Measurements from ENCODE around the gene ERFL. TPM values are rescaled to one million over a fixed set of nuclear protein-coding genes. Genes with fewer than 3 reads are reported as not detected.

Gene ERFL
- total RNA-seq, 2 donors from 2014 or later, result 0.36 to 1.9 TPM

DNA sequence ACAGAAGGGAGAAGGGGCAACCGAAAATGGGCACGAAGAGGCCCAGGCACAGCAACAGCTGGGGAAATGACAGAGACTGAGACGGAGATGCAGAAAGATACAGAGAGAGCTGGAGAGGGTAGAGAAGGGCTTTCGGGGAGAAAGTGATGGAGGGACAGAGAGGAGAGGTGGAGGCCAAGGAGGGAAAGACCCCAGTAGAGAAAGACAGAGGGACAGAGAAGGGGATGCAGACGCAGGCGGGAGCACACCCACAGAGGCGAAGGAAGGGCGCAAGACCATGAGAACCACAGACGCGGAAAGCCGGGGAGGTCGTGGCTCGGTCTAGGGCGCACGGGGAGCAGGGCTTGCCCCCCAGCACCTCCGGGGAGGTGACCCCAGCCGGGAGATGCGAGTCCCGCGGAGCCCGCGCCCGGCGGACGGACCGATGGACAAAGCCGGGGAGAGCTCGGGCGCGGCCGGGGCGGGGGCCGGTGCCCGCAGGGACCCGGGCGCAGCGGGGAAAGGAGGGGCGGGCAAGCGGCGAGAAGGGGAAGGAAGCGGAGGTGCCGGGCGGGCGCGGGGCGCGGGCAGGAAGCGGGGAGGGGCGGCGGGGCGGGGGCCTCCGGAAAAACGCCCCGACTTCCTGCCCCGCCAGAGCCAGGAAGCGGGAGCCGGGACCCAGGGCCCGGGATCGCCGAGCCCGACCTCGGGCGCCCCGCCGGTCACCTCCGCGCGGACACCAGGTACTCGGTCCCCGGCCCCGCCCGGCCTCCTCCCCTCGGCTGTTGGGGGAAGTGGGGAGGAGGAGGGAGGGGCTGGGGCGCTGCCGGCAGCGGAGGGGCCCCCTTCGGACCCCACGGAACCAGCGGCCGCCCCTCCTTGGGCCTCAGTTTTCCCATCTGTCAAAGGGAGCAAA, 45.4 kb downstream of the ERFL start, which contains the start of gene ARHGEF1:
Gene ARHGEF1 (plus strand): TSS at position 617 of the 895 bp plus-strand sequence. CDS start 4,899 bp downstream, outside the sequence.
- Histone ChIP-seq H3K4me3 (peak within 1 kb of the TSS; percentile 78 to 92), H3K27me3 (replicated peaks; ENCODE audit: insufficient read depth) (no peaks in the 10 kb centered on the region), H3K4me1 (replicated peaks) (peaks cover 4% of the 10 kb centered on the region), H3K27ac (peak within 1 kb of the TSS; percentile 75 to 83), H3K36me3 (no peaks in the 10 kb centered on the region), H3K9me3 (no peaks in the 10 kb centered on the region)
- intact Hi-C loops (cut with DNase I), result no loop called here
- DNase-seq (ENCODE audit: low spot score), result no peak
- 3% methylated on average over 59 of the region's 80 CpGs for WGBS
- peak; percentile 17 for TF ChIP-seq POLR2A (IDR thresholded peaks at IDR 0.05)
- TF ChIP-seq, protein P1, sequence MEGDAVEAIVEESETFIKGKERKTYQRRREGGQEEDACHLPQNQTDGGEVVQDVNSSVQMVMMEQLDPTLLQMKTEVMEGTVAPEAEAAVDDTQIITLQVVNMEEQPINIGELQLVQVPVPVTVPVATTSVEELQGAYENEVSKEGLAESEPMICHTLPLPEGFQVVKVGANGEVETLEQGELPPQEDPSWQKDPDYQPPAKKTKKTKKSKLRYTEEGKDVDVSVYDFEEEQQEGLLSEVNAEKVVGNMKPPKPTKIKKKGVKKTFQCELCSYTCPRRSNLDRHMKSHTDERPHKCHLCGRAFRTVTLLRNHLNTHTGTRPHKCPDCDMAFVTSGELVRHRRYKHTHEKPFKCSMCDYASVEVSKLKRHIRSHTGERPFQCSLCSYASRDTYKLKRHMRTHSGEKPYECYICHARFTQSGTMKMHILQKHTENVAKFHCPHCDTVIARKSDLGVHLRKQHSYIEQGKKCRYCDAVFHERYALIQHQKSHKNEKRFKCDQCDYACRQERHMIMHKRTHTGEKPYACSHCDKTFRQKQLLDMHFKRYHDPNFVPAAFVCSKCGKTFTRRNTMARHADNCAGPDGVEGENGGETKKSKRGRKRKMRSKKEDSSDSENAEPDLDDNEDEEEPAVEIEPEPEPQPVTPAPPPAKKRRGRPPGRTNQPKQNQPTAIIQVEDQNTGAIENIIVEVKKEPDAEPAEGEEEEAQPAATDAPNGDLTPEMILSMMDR (IDR thresholded peaks at IDR 0.05), result no peak

DNA sequence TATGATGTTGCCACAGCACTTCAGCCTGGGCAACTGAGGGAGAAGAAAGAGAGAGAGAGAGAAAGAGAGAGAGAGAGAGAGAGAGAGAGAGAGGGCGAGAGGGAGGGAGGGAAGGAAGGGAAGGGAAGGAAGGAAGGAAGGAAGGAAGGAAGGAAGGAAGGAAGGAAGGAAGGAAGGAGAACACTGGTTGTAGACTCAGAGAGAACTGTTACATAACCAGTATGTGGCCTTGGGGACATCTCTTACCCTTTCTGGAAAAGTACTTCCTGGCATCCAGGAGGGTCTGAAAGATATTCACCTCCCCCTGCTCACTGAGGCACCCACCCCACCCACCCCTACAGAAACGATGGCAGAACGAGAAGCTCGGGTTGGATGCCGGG, 47.9 kb downstream of the ERFL start:
- no peaks in the 10 kb centered on the region for H3K27me3 ChIP-seq (replicated peaks; ENCODE audit: insufficient read depth)
- DNase-seq (ENCODE audit: low spot score), result no peak
- intact Hi-C loops (cut with DNase I), result no loop called here
- no peaks in the 10 kb centered on the region for H3K9me3 ChIP-seq
- WGBS, result 68% methylated on average over 5 of the region's 5 CpGs
- H3K36me3 ChIP-seq, result no peaks in the 10 kb centered on the region
- TF ChIP-seq POLR2AphosphoS5 (IDR thresholded peaks at IDR 0.05) (no peak), POLR2A (IDR thresholded peaks at IDR 0.05) (no peak)
- TF ChIP-seq, protein P1 (IDR thresholded peaks at IDR 0.05), result no peak
- H3K4me3 ChIP-seq, result no peak overlapping the region
- H3K4me1 ChIP-seq (replicated peaks), result peaks cover 4% of the 10 kb centered on the region
- no peak overlapping the region for H3K27ac ChIP-seq

DNA sequence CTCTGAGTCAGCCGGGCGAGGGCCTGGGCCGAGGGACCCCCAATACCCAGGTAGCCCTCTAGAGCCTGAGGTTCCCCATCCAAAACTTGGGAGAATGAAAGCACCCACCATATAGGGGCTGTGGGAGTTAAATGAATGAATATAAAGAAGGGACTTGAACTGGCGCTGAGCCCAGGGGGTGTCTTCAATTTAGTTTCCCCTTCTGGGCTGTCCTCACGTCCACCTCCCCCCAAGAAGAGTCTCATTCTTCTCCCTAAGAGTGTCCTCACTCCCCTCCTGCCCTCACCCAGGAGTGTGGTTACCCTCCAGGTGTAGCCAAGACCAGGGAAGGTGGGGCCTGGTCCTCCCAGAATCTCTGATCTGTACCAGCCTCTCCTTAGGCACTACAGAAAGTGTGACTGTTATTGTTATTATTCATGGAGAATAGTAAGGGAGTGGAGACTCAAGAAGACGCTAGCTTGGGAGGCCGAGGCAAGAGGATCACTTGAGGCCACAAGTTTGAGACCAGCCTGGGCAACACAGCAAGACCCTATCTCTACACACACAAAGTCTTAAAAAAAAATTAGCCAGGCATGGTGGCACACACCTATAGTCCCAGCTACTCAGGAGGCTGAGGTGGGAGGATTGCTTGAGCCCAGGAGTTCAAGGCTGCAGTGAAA, 48.5 kb downstream of the ERFL start:
- TF ChIP-seq POLR2A (IDR thresholded peaks at IDR 0.05), result no peak
- TF ChIP-seq, protein P1 (IDR thresholded peaks at IDR 0.05), result no peak
- no peak for TF ChIP-seq POLR2AphosphoS5 (IDR thresholded peaks at IDR 0.05)
- Histone ChIP-seq H3K27ac (no peak overlapping the region), H3K4me1 (replicated peaks) (peaks cover under 1% of the 10 kb centered on the region), H3K9me3 (no peaks in the 10 kb centered on the region), H3K27me3 (replicated peaks; ENCODE audit: insufficient read depth) (no peaks in the 10 kb centered on the region), H3K36me3 (no peaks in the 10 kb centered on the region), H3K4me3 (no peak overlapping the region)
- WGBS, result 72% methylated on average over 7 of the region's 7 CpGs
- no peak for DNase-seq (ENCODE audit: low spot score)
- intact Hi-C loops (cut with DNase I), result no loop called here

DNA sequence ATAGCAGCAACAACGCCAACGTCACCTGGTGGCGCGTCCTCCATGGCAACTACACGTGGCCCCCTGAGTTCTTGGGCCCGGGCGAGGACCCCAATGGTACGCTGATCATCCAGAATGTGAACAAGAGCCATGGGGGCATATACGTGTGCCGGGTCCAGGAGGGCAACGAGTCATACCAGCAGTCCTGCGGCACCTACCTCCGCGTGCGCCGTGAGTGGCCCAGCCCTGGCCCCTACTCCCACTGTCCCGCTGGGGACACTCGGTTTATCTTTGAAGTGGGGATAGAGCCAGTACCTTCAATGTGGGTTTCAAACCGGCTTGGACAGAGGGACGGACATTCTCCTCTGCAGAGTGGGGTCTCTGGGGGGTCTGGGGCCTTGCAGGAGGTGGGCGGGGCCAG, 49.2 kb downstream of the ERFL start:
- Histone ChIP-seq H3K4me1 (replicated peaks) (no peaks in the 10 kb centered on the region), H3K27ac (no peak overlapping the region), H3K36me3 (no peaks in the 10 kb centered on the region), H3K27me3 (replicated peaks; ENCODE audit: insufficient read depth) (no peaks in the 10 kb centered on the region), H3K9me3 (no peaks in the 10 kb centered on the region), H3K4me3 (no peak overlapping the region)
- no peak for DNase-seq (ENCODE audit: low spot score)
- TF ChIP-seq POLR2A (IDR thresholded peaks at IDR 0.05), result no peak
- TF ChIP-seq, protein P1 (IDR thresholded peaks at IDR 0.05), result no peak
- no peak for TF ChIP-seq POLR2AphosphoS5 (IDR thresholded peaks at IDR 0.05)
- WGBS, result 83% methylated on average over 21 of the region's 21 CpGs
- intact Hi-C loops (cut with DNase I), result no loop called here

All from prostate gland (tissue), 2 donors.